Measurements from ENCODE around the gene ZCCHC2. TPM values are rescaled to one million over a fixed set of nuclear protein-coding genes. Genes with fewer than 3 reads are reported as not detected.
A peak's percentile ranks its signal among the peaks of the same experiment; 100 is the strongest.

The ZCCHC2 gene
- total RNA-seq, 2 donors from 2014 or later: 14.4 to 16.9 TPM

DNA sequence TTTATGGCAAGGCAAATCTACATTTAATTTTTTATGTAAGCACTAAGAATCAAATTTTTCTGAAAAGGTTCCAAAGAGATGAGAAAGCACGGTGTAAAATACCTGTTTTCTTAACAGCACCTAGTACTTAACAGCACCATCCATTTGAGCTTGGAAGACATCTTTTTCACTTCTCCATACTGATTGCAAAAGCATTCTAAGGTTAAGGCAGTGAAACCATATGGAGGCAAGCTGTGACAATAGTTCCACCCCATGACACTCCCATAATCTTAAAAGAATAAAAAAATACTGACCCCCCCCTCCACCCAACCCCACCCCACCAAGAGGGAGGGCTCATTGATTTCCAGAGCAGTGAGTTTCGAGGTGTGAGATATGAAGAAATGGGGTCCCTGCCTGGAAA is 60.6 kb downstream of the ZCCHC2 start:
- H3K9ac ChIP-seq (ENCODE audit: extremely low read depth, low read length, poor library complexity, severe bottlenecking): no peak overlapping the region
- Mint-ChIP-seq H3K4me1 (peaks cover 9% of the 10 kb centered on the region), H3K27ac (no peak overlapping the region), H3K27me3 (ENCODE audit: insufficient read depth) (no peaks in the 10 kb centered on the region), H3K4me3 (no peak overlapping the region), H3K36me3 (ENCODE audit: low read depth) (peaks cover 10% of the 10 kb centered on the region), H3K9me3 (no peaks in the 10 kb centered on the region)
- 98 to 100% methylated on average over 1 to 2 of the region's 2 CpGs for WGBS, 2 experiments (ENCODE audit: insufficient coverage in 1 of 2, insufficient read length in 1 of 2)
- no peaks in the 10 kb centered on the region for H3K27me3 ChIP-seq (ENCODE audit: control insufficient read depth, insufficient read depth, low read length, poor library complexity, severe bottlenecking)
- DNase-seq: no peak
- no peaks in the 10 kb centered on the region for H3K4me1 ChIP-seq (ENCODE audit: control insufficient read depth, insufficient read depth, low read length)
- no peaks in the 10 kb centered on the region for H3K9me3 ChIP-seq (ENCODE audit: control insufficient read depth, low read length)
- TF ChIP-seq, protein P1, sequence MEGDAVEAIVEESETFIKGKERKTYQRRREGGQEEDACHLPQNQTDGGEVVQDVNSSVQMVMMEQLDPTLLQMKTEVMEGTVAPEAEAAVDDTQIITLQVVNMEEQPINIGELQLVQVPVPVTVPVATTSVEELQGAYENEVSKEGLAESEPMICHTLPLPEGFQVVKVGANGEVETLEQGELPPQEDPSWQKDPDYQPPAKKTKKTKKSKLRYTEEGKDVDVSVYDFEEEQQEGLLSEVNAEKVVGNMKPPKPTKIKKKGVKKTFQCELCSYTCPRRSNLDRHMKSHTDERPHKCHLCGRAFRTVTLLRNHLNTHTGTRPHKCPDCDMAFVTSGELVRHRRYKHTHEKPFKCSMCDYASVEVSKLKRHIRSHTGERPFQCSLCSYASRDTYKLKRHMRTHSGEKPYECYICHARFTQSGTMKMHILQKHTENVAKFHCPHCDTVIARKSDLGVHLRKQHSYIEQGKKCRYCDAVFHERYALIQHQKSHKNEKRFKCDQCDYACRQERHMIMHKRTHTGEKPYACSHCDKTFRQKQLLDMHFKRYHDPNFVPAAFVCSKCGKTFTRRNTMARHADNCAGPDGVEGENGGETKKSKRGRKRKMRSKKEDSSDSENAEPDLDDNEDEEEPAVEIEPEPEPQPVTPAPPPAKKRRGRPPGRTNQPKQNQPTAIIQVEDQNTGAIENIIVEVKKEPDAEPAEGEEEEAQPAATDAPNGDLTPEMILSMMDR (conservative IDR thresholded peaks at IDR 0.05): no peak
- no peak overlapping the region for H3K27ac ChIP-seq (ENCODE audit: low read depth, low read length)
- H3K36me3 ChIP-seq (ENCODE audit: control insufficient read depth, insufficient read depth, low read length): no peaks in the 10 kb centered on the region
- no peak overlapping the region for H3K4me3 ChIP-seq (ENCODE audit: low read length)

DNA sequence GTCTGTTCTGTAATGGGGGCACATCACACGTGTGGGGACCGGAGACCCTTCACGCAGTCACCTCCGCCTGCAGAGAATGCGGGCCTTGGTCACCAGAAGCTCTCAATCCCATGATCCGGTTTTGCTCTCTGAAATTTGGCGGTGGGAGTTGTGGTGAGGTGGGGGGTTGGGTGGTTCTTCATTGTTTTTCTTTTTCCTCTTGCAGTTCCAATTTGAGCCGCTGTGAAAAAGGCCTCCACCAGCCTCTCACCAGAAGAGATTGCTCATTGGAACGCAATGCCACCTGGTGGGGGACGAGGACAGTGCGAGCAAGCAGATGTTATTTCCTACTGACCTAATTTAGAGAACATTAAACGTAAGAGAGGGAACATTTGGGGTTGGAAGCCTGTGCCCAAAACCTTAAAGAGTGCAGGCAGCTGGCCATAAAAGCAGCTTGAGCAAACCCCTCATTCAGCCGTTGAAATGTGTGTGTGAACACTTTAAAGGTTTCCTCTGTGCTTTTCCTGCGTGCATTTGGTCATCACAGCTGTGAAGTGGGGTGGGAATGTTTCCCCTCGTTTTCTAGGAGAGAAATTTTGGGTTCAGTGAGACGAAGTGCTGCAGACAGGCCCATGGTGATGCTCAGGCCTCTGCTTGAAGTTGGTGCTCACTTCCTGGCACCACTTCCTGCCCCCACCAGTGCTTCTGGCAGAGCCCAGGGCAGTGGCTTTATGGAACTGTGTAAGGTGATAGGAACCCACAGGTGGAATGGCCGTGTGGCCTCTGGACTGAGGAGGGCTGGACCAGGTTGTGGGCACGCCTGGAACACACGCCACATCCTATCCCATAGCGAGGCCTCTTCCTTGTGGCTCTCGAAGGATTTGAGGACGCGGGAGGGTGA is 61.7 kb downstream of the ZCCHC2 start:
- no peaks in the 10 kb centered on the region for H3K9me3 ChIP-seq (ENCODE audit: control insufficient read depth, low read length)
- Mint-ChIP-seq H3K9me3 (no peaks in the 10 kb centered on the region), H3K27me3 (ENCODE audit: insufficient read depth) (no peaks in the 10 kb centered on the region), H3K27ac (peak overlapping the region; percentile 84), H3K36me3 (ENCODE audit: low read depth) (peaks cover 5% of the 10 kb centered on the region), H3K4me3 (peak overlapping the region; percentile 37), H3K4me1 (peaks cover 9% of the 10 kb centered on the region)
- DNase-seq: peak; percentile 96
- peak overlapping the region; percentile 67 for H3K4me3 ChIP-seq (ENCODE audit: low read length)
- no peaks in the 10 kb centered on the region for H3K27me3 ChIP-seq (ENCODE audit: control insufficient read depth, insufficient read depth, low read length, poor library complexity, severe bottlenecking)
- no peak overlapping the region for H3K27ac ChIP-seq (ENCODE audit: low read depth, low read length)
- H3K36me3 ChIP-seq (ENCODE audit: control insufficient read depth, insufficient read depth, low read length): no peaks in the 10 kb centered on the region
- H3K9ac ChIP-seq (ENCODE audit: extremely low read depth, low read length, poor library complexity, severe bottlenecking): no peak overlapping the region
- no peaks in the 10 kb centered on the region for H3K4me1 ChIP-seq (ENCODE audit: control insufficient read depth, insufficient read depth, low read length)
- TF ChIP-seq, protein P1 (conservative IDR thresholded peaks at IDR 0.05): peak; percentile 96
- WGBS, 2 experiments (ENCODE audit: insufficient coverage in 1 of 2, insufficient read length in 1 of 2): 42 to 52% methylated on average over 12 to 23 of the region's 23 CpGs

DNA sequence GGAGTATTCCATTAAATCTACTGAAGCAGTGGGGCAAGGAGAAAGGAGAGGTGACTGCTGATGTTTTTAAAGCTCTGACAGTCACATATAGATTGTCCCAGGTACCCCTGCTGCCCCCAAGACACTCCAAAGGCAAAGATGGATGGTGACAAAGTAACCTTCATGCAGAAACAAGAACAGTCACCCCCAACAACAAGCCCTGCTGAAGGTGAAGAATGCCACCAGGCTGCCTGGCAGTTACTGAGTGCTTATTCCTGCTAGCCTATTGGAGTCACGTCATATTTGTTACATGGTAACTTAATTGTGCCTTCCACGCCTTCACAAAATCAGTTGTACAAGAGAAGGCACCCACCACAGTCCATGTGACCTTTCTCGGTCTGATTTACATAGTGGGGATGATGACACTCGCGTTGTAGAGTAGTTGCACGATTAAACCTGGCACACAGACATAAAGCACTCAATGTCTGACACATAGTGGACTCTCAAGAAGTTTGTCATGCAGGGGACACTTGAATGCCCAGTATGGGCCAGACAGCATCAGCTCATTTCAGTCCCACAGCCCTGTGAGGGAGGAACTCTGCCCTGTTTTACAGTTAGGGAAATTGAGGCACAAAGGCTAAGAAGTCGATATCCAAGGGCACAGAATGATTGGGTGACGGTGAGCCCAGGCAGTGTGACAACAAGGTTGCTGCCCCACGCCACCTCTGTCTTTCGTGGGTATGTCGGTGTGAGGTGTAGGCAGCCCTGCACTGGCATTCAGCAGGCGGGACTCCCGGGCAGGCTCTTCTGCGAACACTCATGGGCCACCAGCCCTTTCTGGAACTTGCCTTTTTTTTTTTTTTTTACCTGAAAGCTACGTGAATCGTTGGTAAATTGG is 62.7 kb downstream of the ZCCHC2 start:
- H3K9me3 Mint-ChIP-seq: no peaks in the 10 kb centered on the region
- no peaks in the 10 kb centered on the region for H3K36me3 Mint-ChIP-seq (ENCODE audit: low read depth)
- TF ChIP-seq, protein P1 (conservative IDR thresholded peaks at IDR 0.05): no peak
- no peak overlapping the region for H3K4me3 Mint-ChIP-seq
- Histone ChIP-seq H3K36me3 (ENCODE audit: control insufficient read depth, insufficient read depth, low read length) (no peaks in the 10 kb centered on the region), H3K4me3 (ENCODE audit: low read length) (no peak overlapping the region), H3K9ac (ENCODE audit: extremely low read depth, low read length, poor library complexity, severe bottlenecking) (no peak overlapping the region), H3K27ac (ENCODE audit: low read depth, low read length) (no peak overlapping the region), H3K4me1 (ENCODE audit: control insufficient read depth, insufficient read depth, low read length) (no peaks in the 10 kb centered on the region), H3K9me3 (ENCODE audit: control insufficient read depth, low read length) (no peaks in the 10 kb centered on the region), H3K27me3 (ENCODE audit: control insufficient read depth, insufficient read depth, low read length, poor library complexity, severe bottlenecking) (no peaks in the 10 kb centered on the region)
- no peaks in the 10 kb centered on the region for H3K27me3 Mint-ChIP-seq (ENCODE audit: insufficient read depth)
- H3K4me1 Mint-ChIP-seq: peaks cover 9% of the 10 kb centered on the region
- no peak for DNase-seq
- 83 to 84% methylated on average over 13 to 16 of the region's 16 CpGs for WGBS, 2 experiments (ENCODE audit: insufficient coverage in 1 of 2, insufficient read length in 1 of 2)
- H3K27ac Mint-ChIP-seq: no peak overlapping the region

Measured in endodermal cell (in vitro differentiated cells).